Glutamatergic neuron (in vitro differentiated cells): ENCODE measurements around the gene RPL27A. TPM values are rescaled to one million over a fixed set of nuclear protein-coding genes. Genes with fewer than 3 reads are reported as not detected.

Source experiments
- DNase-seq: peaks from one replicate; pipeline ENCODE4 v3.0.0; 2022
- H3K27ac Mint-ChIP-seq: one replicate; pipeline ENCODE4 v1.8.0; 2020; ENCODE audit warnings: mild to moderate bottlenecking, mixed read lengths, inconsistent platforms; ENCODE audit not compliant: unreplicated experiment
- H3K27me3 Mint-ChIP-seq: one replicate; pipeline ENCODE4 v1.8.0; 2020; ENCODE audit warnings: mild to moderate bottlenecking, moderate library complexity, mixed read lengths, inconsistent platforms; ENCODE audit not compliant: unreplicated experiment
- H3K36me3 Mint-ChIP-seq: one replicate; pipeline ENCODE4 v1.8.0; 2020; ENCODE audit warnings: mild to moderate bottlenecking, mixed read lengths, inconsistent platforms; ENCODE audit not compliant: unreplicated experiment
- H3K4me1 Mint-ChIP-seq: one replicate; pipeline ENCODE4 v1.8.0; 2020; ENCODE audit warnings: mild to moderate bottlenecking, low read depth, mixed read lengths, inconsistent platforms; ENCODE audit not compliant: unreplicated experiment
- H3K4me3 Mint-ChIP-seq: one replicate; pipeline ENCODE4 v1.8.0; 2020; ENCODE audit warnings: mild to moderate bottlenecking, mixed read lengths, inconsistent platforms; ENCODE audit not compliant: unreplicated experiment
- H3K9me3 Mint-ChIP-seq: one replicate; pipeline ENCODE4 v1.8.0; 2020; ENCODE audit warnings: mild to moderate bottlenecking, moderate library complexity, mixed read lengths, inconsistent platforms; ENCODE audit not compliant: unreplicated experiment
- total RNA-seq: library from RNA; stranded (reverse); fragmentation: NEBNext Ultra II Directional; extraction: Animal tissue kit (Norgen Biotek cat#: 25700); gene quantifications from one replicate; pipeline ENCODE4 v1.2.1, GENCODE V29; 2021; ENCODE audit not compliant: unreplicated experiment
- TF ChIP-seq, protein P1 (sequence below): fragments of 200-600 bp; sonication (generic); IDR thresholded peaks from one replicate; pipeline ENCODE4 v1.5.0; 2021; ENCODE audit not compliant: partially characterized antibody, unreplicated experiment

RPL27A gene
- total RNA-seq, 1 donor from 2014 or later: 398 TPM

- TF ChIP-seq, protein P1, sequence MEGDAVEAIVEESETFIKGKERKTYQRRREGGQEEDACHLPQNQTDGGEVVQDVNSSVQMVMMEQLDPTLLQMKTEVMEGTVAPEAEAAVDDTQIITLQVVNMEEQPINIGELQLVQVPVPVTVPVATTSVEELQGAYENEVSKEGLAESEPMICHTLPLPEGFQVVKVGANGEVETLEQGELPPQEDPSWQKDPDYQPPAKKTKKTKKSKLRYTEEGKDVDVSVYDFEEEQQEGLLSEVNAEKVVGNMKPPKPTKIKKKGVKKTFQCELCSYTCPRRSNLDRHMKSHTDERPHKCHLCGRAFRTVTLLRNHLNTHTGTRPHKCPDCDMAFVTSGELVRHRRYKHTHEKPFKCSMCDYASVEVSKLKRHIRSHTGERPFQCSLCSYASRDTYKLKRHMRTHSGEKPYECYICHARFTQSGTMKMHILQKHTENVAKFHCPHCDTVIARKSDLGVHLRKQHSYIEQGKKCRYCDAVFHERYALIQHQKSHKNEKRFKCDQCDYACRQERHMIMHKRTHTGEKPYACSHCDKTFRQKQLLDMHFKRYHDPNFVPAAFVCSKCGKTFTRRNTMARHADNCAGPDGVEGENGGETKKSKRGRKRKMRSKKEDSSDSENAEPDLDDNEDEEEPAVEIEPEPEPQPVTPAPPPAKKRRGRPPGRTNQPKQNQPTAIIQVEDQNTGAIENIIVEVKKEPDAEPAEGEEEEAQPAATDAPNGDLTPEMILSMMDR: no peak
- peaks cover 11% of the 10 kb centered on the region for H3K4me1 Mint-ChIP-seq
- H3K27me3 Mint-ChIP-seq: peaks cover 5% of the 10 kb centered on the region
- no peak for DNase-seq
- H3K36me3 Mint-ChIP-seq: no peaks in the 10 kb centered on the region
- H3K27ac Mint-ChIP-seq: peak overlapping the region; percentile 93
- peak overlapping the region; percentile 92 for H3K4me3 Mint-ChIP-seq
- peaks cover 11% of the 10 kb centered on the region for H3K9me3 Mint-ChIP-seq
These were observed 669 bp downstream of the RPL27A start for GRCh38 chr11:8683115-8683807.

GRCh38 chr11:8684600-8685290, 2.2 kb downstream of the RPL27A start:
- TF ChIP-seq, protein P1: no peak
- H3K27ac Mint-ChIP-seq: peak overlapping the region; percentile 40
- peaks cover 14% of the 10 kb centered on the region for H3K9me3 Mint-ChIP-seq
- H3K4me1 Mint-ChIP-seq: peaks cover 14% of the 10 kb centered on the region
- H3K36me3 Mint-ChIP-seq: no peaks in the 10 kb centered on the region
- peak overlapping the region; percentile 92 for H3K4me3 Mint-ChIP-seq
- no peak for DNase-seq
- H3K27me3 Mint-ChIP-seq: peaks cover 8% of the 10 kb centered on the region

- H3K4me3 Mint-ChIP-seq: no peak overlapping the region
- peaks cover 14% of the 10 kb centered on the region for H3K9me3 Mint-ChIP-seq
- DNase-seq: no peak
- TF ChIP-seq, protein P1: no peak
- no peak overlapping the region for H3K27ac Mint-ChIP-seq
- peaks cover 10% of the 10 kb centered on the region for H3K27me3 Mint-ChIP-seq
- H3K4me1 Mint-ChIP-seq: peaks cover 14% of the 10 kb centered on the region
- no peaks in the 10 kb centered on the region for H3K36me3 Mint-ChIP-seq
These were observed 2.7 kb downstream of the RPL27A start for GRCh38 chr11:8685306-8685705.

GRCh38 chr11:8685820-8686219, 3.2 kb downstream of the RPL27A start:
- Mint-ChIP-seq H3K27me3 (peaks cover 10% of the 10 kb centered on the region), H3K4me1 (peaks cover 14% of the 10 kb centered on the region), H3K9me3 (peaks cover 14% of the 10 kb centered on the region), H3K27ac (no peak overlapping the region), H3K4me3 (no peak overlapping the region), H3K36me3 (no peaks in the 10 kb centered on the region)
- DNase-seq: no peak
- TF ChIP-seq, protein P1: no peak

GRCh38 chr11:8686325-8686724, 3.7 kb downstream of the RPL27A start:
- TF ChIP-seq, protein P1: no peak
- no peak for DNase-seq
- H3K9me3 Mint-ChIP-seq: peaks cover 13% of the 10 kb centered on the region
- peaks cover 10% of the 10 kb centered on the region for H3K27me3 Mint-ChIP-seq
- no peak overlapping the region for H3K27ac Mint-ChIP-seq
- H3K36me3 Mint-ChIP-seq: no peaks in the 10 kb centered on the region
- peaks cover 14% of the 10 kb centered on the region for H3K4me1 Mint-ChIP-seq
- H3K4me3 Mint-ChIP-seq: no peak overlapping the region
